HG03139 (cell line): Measurements from ENCODE around the gene IFITM10.

Source experiments
- ATAC-seq: cut with Tn5 transposase; IDR thresholded peaks from one replicate; pipeline ENCODE4 v1.9.1; 2021; ENCODE audit not compliant: unreplicated experiment

The IFITM10 gene

GRCh38 chr11:1727096-1727690 is 23.2 kb downstream of the IFITM10 start:
- ATAC-seq: no peak

DNA sequence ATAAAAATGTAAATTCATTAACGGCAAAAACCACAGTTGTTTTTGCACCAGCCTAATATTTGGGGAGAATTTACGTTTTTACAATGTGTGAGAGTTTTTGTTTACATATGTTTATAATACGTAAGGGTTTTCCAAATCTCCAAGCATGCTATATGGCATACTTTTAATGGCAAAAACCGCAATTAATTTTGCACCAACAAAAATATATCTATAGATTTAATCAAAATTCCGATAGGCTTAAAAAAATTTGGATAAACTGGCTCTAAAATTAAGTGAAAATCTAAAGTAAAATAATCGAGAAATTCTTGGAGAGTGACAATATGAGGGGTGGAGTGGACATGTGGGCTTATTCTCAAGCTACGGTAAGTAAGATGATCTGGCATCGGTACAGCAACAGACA is 30.6 kb downstream of the IFITM10 start:
- no peak for ATAC-seq

GRCh38 chr11:1718326-1718725 is 32.1 kb downstream of the IFITM10 start:
- ATAC-seq: no peak

DNA sequence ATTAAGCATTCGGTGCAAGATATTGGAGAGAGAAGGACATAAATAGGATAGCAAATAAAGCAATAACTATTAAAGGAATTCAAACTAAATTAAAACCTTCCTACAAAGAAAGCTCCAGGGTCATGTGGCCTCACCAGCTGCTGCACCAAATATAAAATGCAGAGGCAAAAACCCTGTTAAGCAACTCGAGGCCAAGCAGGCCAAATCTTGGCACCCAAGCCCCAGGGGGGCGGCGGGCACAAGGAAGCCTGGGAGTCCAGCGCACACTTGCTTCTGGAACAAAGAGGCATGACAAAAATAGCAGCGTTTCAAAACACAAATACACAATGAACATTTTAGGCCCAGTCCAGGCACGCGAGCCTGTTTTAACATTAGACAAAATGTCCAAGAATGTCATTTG is 32.6 kb downstream of the IFITM10 start:
- ATAC-seq: no peak

GRCh38 chr11:1714908-1715885 is 35.2 kb downstream of the IFITM10 start:
- no peak for ATAC-seq

DNA sequence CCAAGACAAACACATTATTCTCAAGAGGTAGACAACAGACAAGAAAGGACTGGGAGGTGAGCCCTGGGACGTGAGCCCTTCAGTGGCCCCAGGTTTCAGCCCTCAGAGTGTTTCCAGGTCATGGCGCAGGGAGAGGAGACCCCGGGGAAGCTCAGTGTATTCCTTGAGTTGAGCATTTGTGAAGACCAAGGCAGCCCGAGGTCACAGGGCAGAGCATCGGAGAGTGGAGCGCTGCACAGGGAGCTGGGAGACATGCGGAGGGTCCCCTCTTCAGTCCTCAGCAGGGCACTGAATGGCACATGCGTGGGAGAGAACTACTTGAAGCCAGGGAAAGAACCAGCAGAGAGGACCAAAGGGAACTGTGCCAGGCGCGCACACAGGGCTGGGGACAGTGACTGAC is 41.7 kb downstream of the IFITM10 start:
- ATAC-seq: no peak

DNA sequence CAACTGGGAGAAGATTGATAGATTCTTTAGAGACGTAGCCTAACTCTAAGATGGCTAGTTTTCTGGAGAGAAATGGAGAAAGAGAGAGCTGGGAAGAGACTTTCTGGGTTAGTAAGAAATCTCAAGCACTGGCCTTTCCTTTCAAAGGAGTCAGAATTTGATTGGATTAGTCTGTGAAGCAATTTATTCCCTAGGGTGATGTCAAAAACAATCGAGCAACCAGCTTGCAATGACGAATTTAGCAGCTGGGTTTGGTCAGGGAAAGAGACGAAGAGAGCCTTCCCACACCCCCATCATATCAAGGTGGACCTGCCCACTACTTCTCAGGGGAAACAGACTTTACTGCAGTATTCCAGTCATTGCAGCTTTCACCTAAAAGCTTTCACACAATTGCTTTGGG is 42.6 kb downstream of the IFITM10 start:
- ATAC-seq: no peak

- ATAC-seq: no peak
These were observed 43.6 kb downstream of the IFITM10 start for GRCh38 chr11:1706634-1707400.

GRCh38 chr11:1705126-1706052 is 45.0 kb downstream of the IFITM10 start:
- ATAC-seq: no peak

GRCh38 chr11:1703146-1703545 is 47.2 kb downstream of the IFITM10 start:
- no peak for ATAC-seq

DNA sequence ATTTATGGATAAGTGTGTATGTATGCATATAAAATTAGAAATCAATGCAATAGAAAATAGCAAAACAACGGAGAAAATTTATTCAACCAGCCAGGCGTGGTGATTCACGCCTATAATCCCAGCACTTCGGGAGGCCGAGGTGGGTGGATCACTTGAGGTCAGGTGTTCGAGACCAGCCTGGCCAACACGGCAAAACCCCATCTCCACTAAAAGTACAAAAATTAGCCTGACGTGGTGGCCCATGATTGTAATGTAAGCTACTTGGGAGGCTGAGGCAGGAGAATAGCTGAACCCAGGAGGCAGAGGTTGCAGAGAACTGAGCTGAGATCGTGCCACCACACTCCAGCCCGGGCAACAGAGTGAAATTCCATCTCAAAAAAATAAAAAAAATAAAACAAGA is 47.9 kb downstream of the IFITM10 start:
- ATAC-seq: no peak

- no peak for ATAC-seq
These were observed 49.1 kb downstream of the IFITM10 start for GRCh38 chr11:1701091-1701807.

- ATAC-seq: no peak
These were observed 50.6 kb downstream of the IFITM10 start for GRCh38 chr11:1699771-1700170.

DNA sequence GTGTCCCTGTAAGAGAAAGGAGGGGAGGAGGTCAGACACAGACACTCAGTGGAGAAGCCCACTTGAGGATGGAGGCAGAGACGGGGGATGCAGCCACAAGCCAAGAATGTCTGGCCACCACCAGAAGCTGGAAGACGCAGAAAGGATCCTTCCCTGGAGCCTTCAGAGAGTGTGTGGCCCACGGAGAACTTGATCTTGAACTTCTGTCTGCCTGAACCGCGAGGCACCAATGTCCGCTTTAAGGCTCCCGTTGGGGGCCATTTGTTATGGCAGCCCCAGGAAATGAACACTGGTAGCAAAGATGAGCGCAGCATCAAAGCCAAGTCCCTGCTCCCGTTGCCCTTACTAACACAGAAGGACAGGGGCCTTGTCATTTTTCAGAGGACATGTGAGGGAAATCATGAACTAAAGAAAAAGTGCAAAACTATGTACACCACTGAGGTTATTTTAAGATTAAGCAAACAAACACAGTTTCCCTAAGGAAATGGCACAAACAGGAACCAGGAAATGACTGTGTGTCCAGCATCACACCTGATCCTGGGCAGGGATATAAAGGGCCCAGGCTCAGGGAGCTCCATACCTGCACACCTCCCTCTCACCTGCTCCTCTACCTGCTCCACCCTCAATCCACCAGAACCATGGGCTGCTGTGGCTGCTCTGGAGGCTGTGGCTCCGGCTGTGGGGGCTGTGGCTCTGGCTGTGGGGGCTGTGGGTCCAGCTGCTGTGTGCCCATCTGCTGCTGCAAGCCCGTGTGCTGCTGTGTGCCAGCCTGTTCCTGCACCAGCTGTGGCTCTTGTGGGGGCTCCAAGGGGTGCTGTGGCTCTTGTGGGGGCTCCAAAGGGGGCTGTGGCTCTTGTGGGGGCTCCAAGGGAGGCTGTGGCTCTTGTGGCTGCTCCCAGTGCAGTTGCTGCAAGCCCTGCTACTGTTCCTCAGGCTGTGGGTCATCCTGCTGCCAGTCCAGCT is 53.5 kb downstream of the IFITM10 start, which contains the start of gene KRTAP5-6:
Gene KRTAP5-6, plus strand, starts transcription at position 588 of the 963 bp plus-strand sequence. Its CDS starts 51 bp downstream, at position 639.
- no peak for ATAC-seq

DNA sequence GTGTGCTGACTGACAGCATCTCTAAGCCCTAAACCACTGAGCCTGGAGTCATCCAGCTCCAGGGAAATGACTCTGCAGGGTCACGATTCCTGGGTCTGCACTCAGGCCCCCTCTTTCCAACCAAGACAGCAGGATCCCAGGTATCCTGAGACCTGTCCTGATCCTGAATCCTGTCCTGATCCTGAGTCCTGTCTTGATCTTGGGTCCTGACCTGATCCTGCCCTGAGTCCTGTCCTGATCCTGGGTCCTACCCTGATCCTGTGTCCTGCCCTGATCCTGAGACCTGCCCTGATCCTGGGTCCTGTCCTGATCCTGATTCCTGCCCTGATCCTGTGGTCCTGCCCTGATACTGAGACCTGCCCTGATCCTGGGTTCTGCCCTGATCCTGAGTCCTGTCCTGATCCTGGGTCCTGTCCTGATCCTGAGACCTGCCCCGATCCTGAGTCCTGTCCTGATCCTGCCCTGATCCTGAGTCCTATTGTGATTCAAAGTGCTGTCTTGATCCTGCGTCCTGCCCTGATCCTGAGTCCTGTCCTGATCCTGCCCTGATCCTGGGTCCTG is 54.8 kb downstream of the IFITM10 start:
- ATAC-seq: no peak

DNA sequence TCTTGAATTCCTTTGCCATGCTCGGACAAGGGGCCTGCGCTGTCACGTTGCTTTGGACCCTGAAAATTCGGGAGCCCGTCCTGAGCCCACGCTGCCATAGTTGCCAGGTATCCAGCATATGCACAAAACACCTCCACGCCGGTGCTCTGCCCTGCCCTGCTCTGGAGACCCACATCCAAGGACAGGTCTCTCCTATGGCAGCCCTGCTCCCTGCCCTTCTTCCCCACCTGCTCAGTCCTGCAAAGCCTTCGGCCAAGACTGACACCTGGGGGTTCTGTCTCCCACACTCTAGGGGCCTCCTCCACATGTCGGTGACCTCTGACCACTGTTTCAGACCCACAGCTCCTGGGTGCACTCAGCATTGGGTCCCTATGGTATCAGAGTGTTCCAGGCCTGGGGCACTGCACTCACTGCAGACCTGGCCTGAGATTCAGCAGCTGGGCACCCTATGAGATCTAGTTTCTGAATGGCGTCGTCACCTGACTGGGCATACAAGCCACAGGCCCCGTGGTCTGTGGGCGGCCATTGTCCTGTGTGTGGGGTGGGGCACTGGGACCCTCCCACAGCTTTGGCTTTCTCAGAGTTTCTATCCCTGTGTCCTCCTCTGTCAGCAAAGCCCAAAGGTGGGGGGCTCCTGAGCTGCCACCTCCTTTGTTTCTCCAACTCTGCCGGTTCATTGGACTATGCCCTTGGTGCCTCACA is 55.4 kb downstream of the IFITM10 start:
- ATAC-seq: no peak

GRCh38 chr11:1694064-1694845 is 56.1 kb downstream of the IFITM10 start:
- no peak for ATAC-seq
